Measurements from ENCODE around the gene MAX.

- no peak for TF ChIP-seq CTCF (IDR thresholded peaks at IDR 0.05)
- TF ChIP-seq POLR2A (IDR thresholded peaks at IDR 0.05), result no peak
Measured at GRCh38 chr14:65028937-65029336, 73.4 kb downstream of the MAX start.
